ENCODE measurements around the gene FARP2.

The FARP2 gene

GRCh38 chr2:241509155-241509784, 153.2 kb downstream of the FARP2 start:
- TF ChIP-seq FOXM1 (IDR thresholded peaks at IDR 0.05; ENCODE audit: borderline replicate concordance, low read depth) (no peak), YY1 (IDR thresholded peaks at IDR 0.05; ENCODE audit: low read depth) (no peak), TCF12 (IDR thresholded peaks at IDR 0.05; ENCODE audit: low read depth) (no peak), NFIC (IDR thresholded peaks at IDR 0.05) (no peak), TAF1 (IDR thresholded peaks at IDR 0.05; ENCODE audit: low read depth) (no peak), MAX (IDR thresholded peaks at IDR 0.05) (no peak), RAD21 (IDR thresholded peaks at IDR 0.05; ENCODE audit: low read depth) (no peak), REST (IDR thresholded peaks at IDR 0.05; ENCODE audit: low read depth) (no peak), TEAD4 (IDR thresholded peaks at IDR 0.05) (no peak), ZBTB7A (IDR thresholded peaks at IDR 0.05; ENCODE audit: low read depth) (no peak)

- TF ChIP-seq TCF12 (IDR thresholded peaks at IDR 0.05; ENCODE audit: low read depth) (no peak), TEAD4 (IDR thresholded peaks at IDR 0.05) (no peak), EP300 (IDR thresholded peaks at IDR 0.05; ENCODE audit: borderline replicate concordance) (no peak), FOXM1 (IDR thresholded peaks at IDR 0.05; ENCODE audit: borderline replicate concordance, low read depth) (no peak), REST (IDR thresholded peaks at IDR 0.05; ENCODE audit: low read depth) (no peak), ZBTB7A (IDR thresholded peaks at IDR 0.05; ENCODE audit: low read depth) (no peak), YY1 (IDR thresholded peaks at IDR 0.05; ENCODE audit: low read depth) (no peak), EGR1 (IDR thresholded peaks at IDR 0.05) (no peak)
These were observed 155.1 kb downstream of the FARP2 start for GRCh38 chr2:241511091-241511741.

- TF ChIP-seq TEAD4 (IDR thresholded peaks at IDR 0.05) (no peak), RAD21 (IDR thresholded peaks at IDR 0.05; ENCODE audit: low read depth) (no peak), TCF12 (IDR thresholded peaks at IDR 0.05; ENCODE audit: low read depth) (no peak), CREB1 (IDR thresholded peaks at IDR 0.05; ENCODE audit: low read depth) (no peak), EP300 (IDR thresholded peaks at IDR 0.05; ENCODE audit: borderline replicate concordance) (no peak), YY1 (IDR thresholded peaks at IDR 0.05; ENCODE audit: low read depth) (no peak), CEBPB (IDR thresholded peaks at IDR 0.05) (no peak)
These were observed 158.5 kb downstream of the FARP2 start for GRCh38 chr2:241514553-241514952.

GRCh38 chr2:241514986-241515737, 159.1 kb downstream of the FARP2 start:
- TF ChIP-seq NFIC (IDR thresholded peaks at IDR 0.05) = no peak
- no peak for TF ChIP-seq TEAD4 (IDR thresholded peaks at IDR 0.05)
- TF ChIP-seq TAF1 (IDR thresholded peaks at IDR 0.05; ENCODE audit: low read depth) = no peak
- TF ChIP-seq CEBPB (IDR thresholded peaks at IDR 0.05) = no peak

GRCh38 chr2:241516520-241516965, 160.5 kb downstream of the FARP2 start:
- TF ChIP-seq EP300 (IDR thresholded peaks at IDR 0.05; ENCODE audit: borderline replicate concordance) (no peak), EGR1 (IDR thresholded peaks at IDR 0.05) (no peak), NFIC (IDR thresholded peaks at IDR 0.05) (no peak), TCF12 (IDR thresholded peaks at IDR 0.05; ENCODE audit: low read depth) (no peak), TEAD4 (IDR thresholded peaks at IDR 0.05) (no peak), TAF1 (IDR thresholded peaks at IDR 0.05; ENCODE audit: low read depth) (no peak), FOXM1 (IDR thresholded peaks at IDR 0.05; ENCODE audit: borderline replicate concordance, low read depth) (no peak), YY1 (IDR thresholded peaks at IDR 0.05; ENCODE audit: low read depth) (no peak)

GRCh38 chr2:241517297-241517696, 161.2 kb downstream of the FARP2 start:
- TF ChIP-seq TAF1 (IDR thresholded peaks at IDR 0.05; ENCODE audit: low read depth) (no peak), REST (IDR thresholded peaks at IDR 0.05; ENCODE audit: low read depth) (no peak), MAX (IDR thresholded peaks at IDR 0.05) (no peak), CREB1 (IDR thresholded peaks at IDR 0.05; ENCODE audit: low read depth) (no peak), YY1 (IDR thresholded peaks at IDR 0.05; ENCODE audit: low read depth) (no peak), EGR1 (IDR thresholded peaks at IDR 0.05) (no peak), ZBTB7A (IDR thresholded peaks at IDR 0.05; ENCODE audit: low read depth) (no peak)

Measured in Ishikawa (cell line).